Measurements from ENCODE around the gene CYP19A1.

- TF ChIP-seq RAD21 (IDR thresholded peaks at IDR 0.05; ENCODE audit: low read depth) (no peak), EZH2 (IDR thresholded peaks at IDR 0.05) (no peak), ZNF274 (IDR thresholded peaks at IDR 0.05; ENCODE audit: low read depth, low read length) (no peak), POLR2AphosphoS5 (IDR thresholded peaks at IDR 0.05; ENCODE audit: low read depth, low read length) (no peak), POLR2A (IDR thresholded peaks at IDR 0.05; ENCODE audit: borderline replicate concordance, extremely low read depth, insufficient read depth, insufficient read length) (no peak)
- TF ChIP-seq, protein P1, sequence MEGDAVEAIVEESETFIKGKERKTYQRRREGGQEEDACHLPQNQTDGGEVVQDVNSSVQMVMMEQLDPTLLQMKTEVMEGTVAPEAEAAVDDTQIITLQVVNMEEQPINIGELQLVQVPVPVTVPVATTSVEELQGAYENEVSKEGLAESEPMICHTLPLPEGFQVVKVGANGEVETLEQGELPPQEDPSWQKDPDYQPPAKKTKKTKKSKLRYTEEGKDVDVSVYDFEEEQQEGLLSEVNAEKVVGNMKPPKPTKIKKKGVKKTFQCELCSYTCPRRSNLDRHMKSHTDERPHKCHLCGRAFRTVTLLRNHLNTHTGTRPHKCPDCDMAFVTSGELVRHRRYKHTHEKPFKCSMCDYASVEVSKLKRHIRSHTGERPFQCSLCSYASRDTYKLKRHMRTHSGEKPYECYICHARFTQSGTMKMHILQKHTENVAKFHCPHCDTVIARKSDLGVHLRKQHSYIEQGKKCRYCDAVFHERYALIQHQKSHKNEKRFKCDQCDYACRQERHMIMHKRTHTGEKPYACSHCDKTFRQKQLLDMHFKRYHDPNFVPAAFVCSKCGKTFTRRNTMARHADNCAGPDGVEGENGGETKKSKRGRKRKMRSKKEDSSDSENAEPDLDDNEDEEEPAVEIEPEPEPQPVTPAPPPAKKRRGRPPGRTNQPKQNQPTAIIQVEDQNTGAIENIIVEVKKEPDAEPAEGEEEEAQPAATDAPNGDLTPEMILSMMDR (IDR thresholded peaks at IDR 0.05 in 2 of 3, conservative IDR thresholded peaks at IDR 0.05 in 1 of 3; ENCODE audit: borderline replicate concordance in 1 of 3, insufficient read depth in 1 of 3, low read depth in 2 of 3, low read length in 2 of 3), result no peak
Observed at GRCh38 chr15:51234176-51234927, 104.0 kb downstream of the CYP19A1 start.
